Kidney tubule cell (primary cell): ENCODE results near the gene TNFSF11.
A peak's percentile ranks its signal among the peaks of the same experiment; 100 is the strongest.

Source experiments
- DNase-seq: peaks from one replicate; pipeline ENCODE4 v3.0.0-alpha.2; 2018; ENCODE audit warnings: low spot score

Gene TNFSF11

DNA sequence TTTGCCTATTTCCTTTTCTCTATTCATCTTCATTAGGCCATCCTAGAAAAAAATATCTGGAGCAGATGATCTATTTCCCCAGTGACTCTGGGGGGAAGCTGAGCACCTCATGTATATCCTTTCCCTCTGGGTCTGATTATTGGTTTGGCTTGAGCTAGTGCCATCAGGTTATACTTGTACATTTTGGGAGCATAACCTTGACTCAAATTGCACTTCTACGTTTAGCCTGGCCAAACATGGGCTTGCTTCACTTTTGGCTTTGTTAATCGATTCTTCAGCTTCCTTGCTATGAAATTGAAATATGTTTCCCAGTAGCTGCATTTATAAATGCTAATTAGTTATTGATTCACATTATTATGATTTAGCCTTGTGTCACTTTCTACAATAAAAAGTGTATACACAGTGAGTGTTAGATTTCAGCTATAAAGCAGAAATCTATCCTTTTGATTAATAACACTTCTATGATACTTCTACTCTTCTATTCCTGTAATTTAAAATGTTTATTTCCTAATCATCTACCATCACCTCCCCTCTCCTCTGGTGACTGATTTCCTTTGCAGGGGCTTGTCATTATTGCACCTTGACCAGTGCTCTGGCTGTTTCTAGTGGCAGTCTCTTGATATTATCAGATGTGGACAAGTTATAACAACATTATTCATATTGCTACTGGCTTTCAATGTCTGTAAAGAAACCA lies 37.3 kb downstream of the TNFSF11 start:
- DNase-seq: no peak

DNA sequence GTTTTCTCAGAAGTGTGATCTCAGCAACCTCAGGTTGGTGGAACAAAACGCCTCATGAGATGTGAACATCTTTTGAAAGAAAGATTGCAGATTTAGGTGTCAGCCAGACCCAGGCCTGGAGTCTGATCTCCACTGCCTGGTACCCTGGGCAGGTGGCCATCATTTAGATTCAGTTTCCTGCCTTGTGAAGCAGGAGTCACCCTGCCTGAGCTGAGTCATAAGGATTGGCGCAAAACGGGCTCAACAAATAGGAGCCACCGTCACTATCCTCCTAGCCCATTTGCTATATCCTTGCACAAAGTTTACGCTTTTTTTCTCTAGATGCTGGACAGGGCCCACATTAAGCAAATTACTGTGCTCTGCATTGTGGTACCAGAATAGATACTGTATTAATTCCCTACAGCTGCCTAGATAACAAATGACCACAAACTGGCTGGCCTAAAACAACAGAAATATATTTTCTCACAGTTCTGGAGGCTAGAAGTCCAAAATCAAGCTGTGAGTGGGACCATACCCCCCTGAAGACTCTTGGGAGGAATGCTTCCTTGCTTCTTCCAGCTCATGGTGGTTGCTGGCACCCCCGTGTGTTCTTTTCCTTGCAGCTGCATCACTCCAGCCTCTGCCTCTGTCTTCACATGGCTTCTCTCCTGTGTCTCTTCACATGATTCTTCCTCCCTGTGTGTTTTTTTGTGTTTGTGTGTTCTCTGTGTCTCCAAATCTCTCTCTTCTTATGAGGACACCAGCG lies 38.2 kb downstream of the TNFSF11 start:
- no peak for DNase-seq

DNA sequence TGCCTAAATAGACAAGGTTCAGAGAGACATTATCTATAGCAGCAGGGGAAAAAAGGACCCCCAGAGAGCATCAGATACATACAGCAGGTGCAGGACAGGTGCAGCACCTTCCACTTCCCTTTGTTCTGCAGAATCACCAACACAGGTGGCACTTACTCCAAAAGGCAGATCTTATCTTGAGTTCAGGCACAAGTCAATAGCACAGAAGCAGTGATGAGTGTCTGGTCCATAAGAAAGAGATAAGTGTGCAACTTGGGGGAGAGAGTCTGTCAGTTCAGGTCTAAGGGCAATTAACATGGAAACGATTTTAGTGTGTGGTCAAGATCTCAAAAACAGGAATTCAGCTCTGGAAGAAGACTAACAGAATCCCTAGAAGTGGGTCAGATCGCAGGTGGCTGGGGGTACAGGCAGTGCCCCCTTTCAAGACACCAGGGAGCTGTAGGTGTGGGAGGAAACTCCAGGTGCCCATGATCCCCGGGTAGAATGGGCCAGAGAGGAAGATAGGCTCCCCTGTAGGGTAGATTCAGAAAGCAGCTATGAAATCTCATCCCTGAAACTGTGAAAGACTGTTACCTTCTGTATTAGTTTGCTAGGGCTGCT lies 40.6 kb downstream of the TNFSF11 start:
- DNase-seq: no peak

DNA sequence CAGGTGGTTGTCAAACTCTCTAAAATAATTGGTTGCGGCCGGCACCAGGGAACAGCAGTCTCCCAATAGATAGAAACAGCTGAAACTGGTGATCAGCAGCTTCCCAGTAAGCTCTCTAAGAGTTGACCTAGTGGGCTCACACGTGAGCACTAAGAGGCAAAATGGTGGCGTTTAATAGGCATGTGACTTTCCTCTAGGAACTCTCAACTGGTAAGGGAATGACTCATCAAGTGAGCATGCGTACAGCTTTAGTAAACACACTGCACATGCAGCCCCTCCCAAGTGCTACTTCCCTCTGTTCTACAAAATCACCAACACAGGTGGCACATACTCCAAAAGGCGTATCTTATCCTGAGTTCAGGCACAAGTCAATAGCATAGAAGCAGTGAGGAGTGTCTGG lies 41.7 kb downstream of the TNFSF11 start:
- peak; percentile 34 for DNase-seq

DNA sequence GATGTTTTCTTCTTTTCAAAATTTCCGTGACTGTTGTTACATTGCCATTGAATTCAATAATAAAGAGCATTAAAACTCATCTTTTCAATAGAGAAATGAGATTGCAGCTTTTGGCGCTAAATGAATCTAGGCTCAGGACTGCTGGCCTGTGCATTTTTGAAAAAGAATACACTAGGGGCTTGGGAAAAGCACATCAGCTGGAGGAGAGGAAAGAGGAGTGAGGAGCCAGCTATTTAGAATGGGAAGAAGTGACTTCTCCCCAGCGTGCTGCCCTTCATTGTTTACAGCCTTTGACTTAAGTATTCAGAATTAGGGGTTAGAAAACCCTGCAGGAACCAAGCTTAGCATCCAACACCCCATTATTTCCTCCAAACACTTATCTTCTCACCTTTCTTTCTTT lies 43.3 kb downstream of the TNFSF11 start:
- no peak for DNase-seq

DNA sequence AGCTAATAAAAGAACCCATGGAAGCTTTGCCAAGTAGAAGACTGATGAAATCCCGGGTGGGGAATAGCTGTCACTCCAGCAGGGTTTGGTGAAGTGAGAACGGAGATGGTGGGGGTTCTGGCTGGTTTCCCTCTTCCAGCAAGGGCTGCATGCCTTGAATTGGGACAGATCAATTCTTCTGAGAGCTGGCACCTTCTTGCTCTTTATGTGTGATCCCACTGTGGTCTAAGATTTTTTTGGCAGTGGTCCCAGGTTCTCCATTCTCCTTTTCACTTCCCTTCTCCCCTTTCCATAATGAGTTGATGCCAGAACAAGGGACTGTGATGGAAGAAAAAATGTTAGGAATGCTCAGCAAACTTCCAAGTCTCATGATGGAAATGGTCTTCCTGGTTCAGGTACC lies 50.0 kb downstream of the TNFSF11 start:
- no peak for DNase-seq

DNA sequence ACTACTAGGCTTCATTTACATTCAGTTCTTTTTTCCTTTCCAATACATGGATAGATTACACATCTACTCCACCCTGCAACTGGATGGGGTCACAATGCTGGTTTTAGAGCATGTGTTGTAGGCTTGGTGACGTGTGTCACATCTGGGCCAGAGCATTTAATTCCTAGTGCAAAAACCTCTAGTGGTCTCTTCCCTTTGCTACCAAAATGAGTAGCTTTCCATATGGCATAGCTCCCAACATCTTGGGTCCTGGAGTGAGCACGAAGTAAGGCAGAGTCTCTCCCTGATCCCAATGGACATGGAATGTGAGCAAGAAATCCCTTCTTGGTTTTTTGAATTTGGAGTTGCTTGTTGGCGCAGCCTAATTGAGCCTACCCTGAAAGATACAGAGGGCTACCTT lies 51.7 kb downstream of the TNFSF11 start:
- no peak for DNase-seq

DNA sequence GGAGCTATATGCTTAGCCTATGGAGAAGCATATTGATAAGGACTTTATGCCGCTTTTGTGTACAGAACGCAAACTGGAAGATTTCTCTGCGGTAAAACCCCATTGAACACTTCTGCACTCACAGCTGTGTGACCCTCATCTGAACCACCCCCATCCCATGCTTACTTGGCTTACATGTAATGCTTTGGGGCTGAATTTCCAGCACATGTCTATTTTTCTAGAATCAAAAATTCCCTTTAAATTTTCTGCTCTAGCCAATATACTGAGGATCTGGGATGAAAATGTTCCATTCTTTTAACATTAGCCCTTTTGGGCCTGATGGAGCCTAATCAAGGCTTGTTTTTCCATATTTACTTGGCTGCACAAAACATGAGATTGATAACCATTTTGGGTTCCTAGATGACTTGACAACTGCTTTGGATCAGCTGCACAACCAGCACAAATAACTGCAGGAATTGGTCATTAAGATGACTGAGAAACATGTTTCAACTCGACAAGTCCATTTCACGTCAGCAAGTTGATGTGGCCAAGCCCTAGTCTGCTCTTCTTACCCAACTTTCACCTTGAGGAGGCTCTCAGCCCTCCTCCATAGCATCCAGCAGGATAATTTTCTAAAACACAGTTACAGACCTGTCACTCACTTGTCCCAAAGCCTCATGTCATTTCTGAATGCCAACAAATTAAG lies 52.4 kb downstream of the TNFSF11 start:
- no peak for DNase-seq

DNA sequence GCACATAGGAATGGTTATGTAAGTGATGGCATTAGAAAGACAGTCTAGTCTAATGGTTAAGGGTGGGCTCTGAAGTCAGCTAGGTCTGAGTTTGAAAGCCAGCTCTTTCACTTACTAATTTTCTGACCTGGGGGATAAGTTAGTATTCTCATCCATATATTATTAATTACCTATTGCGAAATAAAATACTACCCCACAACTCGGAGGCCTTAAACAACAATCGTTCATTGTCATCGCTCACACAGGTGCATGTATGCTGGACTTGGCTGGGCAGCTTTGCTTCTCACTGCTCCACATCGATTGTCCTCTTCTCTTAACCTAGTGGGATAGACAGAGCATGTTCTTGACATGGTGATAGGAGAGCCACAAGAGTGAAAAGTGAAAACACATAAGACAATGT lies 54.7 kb downstream of the TNFSF11 start:
- no peak for DNase-seq

DNA sequence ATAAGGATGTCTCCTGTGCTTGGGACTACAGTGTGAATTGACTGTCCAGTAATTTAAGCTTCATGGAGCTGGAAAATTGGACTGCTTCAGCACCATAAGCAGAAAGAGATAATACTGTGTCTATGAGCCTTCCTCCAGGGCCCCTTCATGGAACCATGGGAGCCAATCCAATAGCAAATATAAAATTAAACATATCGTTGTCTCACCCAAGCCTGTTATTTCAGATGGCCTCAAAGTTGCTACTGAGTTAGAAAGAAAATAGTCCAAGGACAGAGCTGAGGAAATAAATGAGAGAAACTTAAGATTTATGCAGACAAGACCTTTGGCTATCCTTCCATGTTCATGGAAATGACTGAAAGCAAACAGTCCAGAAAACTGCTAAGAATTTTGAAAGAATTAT lies 57.2 kb downstream of the TNFSF11 start:
- no peak for DNase-seq

DNA sequence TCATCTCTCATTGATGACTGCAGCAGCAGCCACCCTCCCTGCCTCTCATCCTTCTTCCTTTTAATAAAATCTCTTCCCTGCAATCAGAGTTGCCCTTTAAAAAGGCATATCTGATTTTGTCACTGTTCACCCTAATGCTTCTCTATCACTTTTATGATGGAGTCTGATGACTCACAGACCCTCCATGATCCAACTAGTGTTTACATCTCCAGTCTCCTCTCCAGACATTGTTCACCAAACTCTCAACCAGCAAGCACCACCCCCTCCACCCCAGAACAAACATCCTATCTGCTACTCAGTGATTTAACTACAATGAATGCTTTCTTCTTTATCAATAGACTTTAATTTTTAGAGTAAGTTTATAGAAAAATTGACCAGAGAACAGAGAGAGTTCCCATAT lies 59.5 kb downstream of the TNFSF11 start:
- DNase-seq: no peak

DNA sequence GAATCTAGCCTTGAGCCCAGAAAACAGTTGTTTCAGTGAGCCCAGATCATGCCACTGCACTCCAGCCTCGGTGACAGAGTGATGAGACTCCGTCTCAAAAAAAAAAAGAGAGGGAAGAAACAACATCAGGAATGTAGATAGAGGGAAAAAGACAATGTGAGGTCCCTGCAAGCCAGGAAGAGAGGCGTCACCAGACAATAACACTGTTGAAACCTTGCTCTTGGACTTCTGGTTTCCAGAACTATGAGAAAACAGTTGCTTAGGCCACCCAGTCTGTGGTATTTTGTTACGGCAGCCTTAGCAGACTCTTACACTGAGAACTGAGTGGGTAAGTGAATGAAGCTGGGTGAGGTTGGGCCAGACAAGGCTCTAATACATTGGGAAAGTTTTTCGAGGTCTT lies 64.1 kb downstream of the TNFSF11 start:
- DNase-seq: no peak

DNA sequence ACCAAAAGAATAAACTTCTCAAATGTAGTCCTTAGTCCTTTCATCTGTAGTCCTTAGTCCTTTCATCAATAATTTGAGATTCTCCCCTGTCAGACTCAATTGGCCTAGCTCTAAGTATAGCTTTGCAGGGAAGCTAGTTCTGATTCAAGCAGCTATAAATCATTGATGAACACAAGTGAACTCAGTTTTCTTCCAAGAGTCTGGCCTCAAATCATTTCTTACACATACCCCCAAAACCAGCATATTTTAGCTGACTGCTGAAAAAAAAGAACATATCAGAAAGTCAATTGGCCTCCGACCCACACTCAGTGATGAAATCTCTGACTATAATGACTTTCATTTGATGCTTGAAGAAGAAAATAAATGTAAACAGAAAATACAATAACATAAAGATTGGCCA lies 64.9 kb downstream of the TNFSF11 start:
- no peak for DNase-seq

DNA sequence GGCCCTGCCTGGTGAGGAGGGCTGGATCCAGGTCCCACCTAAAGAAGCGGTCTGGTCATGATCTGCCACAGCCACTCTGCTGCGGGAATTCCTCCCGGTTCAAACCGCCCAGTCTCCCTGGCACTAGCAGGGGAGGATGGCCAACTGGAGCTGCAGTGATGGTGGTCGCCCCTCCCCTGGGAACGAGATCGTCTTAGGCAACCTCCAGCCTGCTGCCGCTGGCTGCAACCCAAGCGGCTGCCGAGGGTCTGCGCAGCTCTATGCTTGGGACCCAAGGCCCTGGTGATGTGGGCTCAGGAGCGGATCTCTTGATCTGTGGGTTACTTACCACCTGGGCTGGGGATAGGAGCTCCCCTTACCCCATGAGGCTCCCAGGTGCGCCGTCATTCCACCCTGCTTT lies 69.1 kb downstream of the TNFSF11 start:
- no peak for DNase-seq

DNA sequence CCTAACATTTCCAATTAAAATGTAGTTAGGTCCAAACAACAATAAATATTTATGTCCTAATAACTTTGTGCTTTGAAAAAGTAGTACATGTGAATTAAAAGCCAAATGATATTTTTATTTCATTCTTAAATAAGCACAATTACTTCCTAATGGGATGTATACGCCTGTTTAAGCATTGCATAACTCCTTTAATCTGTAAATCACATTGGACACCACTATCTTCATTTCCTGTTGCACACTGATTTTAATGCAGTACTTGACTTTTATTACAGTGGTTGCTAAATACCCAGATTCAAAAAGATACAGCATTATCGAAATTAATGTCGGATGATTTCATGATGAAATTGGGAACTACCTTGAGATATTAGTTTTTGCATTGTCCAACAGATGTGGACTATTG lies 70.9 kb downstream of the TNFSF11 start:
- DNase-seq: no peak

DNA sequence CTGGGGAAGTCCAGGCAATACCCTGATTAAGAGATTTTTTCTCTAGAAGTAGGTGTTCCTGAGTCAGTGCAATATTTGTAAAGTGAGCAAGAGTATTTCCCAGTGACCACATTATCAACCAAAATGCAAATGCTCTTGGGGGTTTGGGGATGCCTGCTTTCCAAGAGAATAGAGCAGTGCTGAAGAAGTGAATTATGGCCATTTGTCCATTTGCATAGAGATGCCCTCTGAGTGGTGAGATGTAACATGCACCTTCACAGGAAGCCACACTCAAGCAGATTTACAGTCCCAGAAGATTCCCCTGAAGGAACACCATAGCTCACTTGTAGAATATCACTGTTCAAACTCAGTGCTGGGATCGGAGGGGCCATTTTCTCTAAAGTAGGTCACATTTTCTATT lies 71.8 kb downstream of the TNFSF11 start:
- DNase-seq: no peak

DNA sequence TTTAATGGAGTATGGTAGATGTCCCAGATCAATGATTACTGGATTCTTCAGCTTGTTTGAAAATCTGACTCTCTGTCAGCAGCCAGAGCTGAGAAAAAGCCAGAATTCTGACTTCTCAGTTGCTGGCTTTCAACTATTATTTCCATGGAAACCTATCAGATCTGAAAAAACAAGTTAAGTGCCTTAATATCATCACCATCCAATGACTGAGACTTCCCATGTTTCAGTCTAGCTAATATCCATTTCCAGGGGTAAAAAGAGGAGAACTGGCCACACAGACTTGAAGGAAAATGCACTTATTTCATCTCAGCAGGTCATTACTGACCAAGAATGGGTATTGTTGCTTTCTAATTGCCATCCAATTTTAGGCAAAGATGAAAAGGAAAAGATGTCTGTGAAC lies 75.2 kb downstream of the TNFSF11 start:
- no peak for DNase-seq

DNA sequence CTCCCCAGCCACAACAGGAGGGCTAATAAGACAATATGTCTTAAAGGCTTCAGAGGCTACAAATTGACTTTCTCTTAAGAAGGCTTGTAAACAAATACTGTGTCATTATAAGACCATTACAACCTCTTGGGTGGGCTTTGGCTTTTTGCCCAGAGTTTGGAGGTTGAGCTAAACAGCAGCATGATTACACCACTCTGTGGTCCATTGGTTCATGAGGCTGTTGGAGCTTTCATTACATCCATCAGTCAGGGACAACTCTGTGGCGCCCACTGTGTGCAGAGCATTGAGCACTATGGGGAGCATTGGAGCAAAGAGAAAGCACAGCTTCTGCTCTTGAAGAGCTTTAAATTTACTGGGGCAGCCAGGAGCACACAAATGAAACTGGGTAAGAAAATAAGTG lies 75.9 kb downstream of the TNFSF11 start:
- DNase-seq: no peak

DNA sequence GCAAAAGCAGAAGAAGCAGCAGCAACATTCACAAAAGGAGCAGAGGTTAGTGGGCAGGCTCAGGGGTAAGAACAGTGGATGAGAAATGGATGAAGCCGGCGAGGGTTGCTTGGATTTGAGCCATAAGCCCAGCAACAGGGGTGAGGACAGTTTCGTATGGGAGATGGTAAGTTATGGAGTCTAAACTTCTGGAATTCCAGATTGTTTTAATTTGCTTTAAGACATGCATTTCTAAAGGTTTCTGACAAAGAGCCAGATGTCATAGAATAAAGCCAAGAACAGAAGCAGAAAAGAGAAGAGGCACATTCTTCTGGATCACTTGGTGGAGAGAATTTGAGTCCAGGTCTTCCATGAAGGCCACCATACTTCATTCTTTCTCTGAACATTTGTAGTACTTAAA lies 76.6 kb downstream of the TNFSF11 start:
- no peak for DNase-seq

DNA sequence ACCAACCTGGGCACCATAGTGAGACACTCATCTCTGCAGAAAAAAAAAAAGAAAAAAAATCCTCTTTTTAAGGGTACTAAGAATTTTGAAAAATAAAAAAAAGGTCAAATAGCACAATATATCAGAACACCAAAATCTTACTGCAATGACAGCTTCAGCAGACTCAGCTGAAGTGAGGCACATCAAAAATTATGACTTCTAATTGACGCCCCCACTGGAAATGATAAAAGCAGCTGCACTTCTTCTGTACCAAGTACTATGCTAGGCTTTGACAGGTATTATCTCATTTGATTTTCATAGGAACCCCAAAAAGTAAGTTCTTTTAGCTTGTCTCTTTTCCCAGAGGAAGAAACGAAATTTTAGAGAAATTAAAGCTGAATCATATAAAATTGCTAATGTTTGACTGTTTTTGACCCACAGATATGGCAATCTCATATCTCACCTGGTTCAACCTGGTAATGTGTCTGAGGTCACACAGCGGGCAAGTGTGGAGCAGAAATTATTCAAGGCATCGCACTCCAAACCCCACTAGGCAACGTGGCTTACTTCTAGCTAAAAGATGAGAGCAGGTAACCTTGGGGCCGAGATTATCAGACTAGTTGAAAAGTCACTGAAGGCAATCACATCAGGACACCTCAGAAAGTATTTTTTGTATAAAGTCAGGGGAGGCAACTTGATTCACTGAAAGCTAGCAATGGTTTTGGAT lies 78.1 kb downstream of the TNFSF11 start:
- DNase-seq: no peak

DNA sequence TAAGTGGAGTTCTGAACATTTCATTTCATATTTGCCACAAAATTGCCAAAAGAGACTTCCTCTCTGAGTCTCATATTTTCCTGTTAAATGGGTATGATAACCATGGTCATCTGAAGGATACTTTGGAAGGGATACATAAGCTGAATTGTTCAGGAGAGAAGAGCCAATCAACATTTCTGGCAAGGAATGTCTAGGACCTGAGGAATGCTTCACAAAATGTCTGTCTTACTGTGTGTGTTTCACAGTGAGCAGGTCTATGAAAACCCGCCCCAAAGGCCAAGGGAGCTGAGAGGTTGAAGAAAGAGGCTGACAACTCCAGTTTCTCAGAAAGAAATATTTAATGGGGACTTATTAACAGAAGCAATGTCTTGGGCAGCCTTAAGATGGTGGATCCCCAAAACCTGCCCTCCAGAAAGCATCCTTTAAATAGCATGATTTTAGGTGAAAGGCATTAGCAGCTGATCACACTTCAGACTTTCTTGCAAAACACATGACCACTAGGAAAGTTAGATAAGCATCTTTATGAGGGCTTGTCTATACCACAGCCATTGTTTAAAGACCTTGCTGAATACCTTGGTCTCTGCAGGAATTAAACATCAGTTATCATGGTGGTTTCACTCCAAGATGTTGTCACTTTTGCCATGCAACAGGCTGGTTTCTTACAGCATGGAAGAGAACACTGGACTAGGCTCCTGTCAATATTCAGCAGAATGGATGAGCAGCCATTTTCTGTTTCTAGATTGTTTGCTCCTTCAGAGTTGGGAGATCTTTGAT lies 78.9 kb downstream of the TNFSF11 start:
- DNase-seq: no peak

DNA sequence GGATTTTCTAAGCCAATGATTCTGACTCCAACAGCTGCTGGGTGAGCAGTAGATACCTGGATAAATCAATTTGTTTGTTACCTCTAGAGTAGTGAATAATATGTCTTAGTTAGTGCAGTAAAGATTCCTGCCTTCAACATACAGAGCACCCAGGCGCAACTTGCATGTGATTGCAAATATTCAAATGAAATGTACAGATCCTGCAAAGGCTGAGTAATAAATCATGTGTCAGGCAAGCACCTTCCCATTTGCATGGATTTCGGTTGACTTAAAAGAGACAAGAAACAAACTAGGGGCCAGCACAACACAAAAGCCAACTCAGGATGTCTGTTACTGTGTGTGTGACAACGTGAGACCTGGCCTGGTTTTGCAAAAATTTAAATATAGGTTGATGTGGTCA lies 79.7 kb downstream of the TNFSF11 start:
- no peak for DNase-seq
